ENCODE results near the gene CMTM6. TPM values are rescaled to one million over a fixed set of nuclear protein-coding genes. Genes with fewer than 3 reads are reported as not detected.

CMTM6 gene
- total RNA-seq, 1 donor from 2014 or later = 70.2 TPM

DNA sequence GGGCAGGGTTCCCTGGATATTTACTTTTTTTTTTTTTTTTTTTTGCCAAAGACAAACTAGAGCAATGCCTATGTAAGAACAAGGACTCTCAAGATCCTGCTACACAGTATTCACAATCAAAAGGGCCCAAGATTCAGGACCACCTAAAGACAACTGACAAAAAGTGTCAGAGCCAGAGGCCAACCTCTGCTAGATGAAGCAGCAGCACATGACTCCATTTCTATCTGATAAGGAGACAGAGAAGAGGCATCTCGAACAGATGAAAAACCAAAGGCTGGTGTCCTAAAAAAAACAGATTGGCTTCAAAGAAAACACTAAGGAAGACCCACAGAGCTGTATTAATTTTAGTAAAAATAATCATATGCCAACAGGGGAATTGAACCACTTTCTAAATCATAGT, 20.0 kb downstream of the CMTM6 start:
- Histone ChIP-seq H3K9ac (no peak overlapping the region), H3K4me3 (no peak overlapping the region), H3K4me1 (no peaks in the 10 kb centered on the region), H3K79me2 (ENCODE audit: low read depth) (no peaks in the 10 kb centered on the region), H2AFZ (replicated peaks) (no peak overlapping the region), H4K20me1 (ENCODE audit: low read depth) (no peaks in the 10 kb centered on the region), H3K27me3 (no peaks in the 10 kb centered on the region), H3K27ac (no peak overlapping the region), H3K36me3 (no peaks in the 10 kb centered on the region), H3F3A (ENCODE audit: low read depth) (no peaks in the 10 kb centered on the region), H3K4me2 (no peak overlapping the region), H3K9me3 (ENCODE audit: low read depth) (no peaks in the 10 kb centered on the region)
- no peak overlapping the region for H3K27ac Mint-ChIP-seq
- TF ChIP-seq EZH2 (IDR thresholded peaks at IDR 0.05) (no peak), CTCF (IDR thresholded peaks at IDR 0.05) (no peak), EZH2phosphoT487 (IDR thresholded peaks at IDR 0.05) (no peak)
- no peak overlapping the region for H3K4me3 Mint-ChIP-seq
- H3K9me3 Mint-ChIP-seq = no peaks in the 10 kb centered on the region
- peaks cover 27% of the 10 kb centered on the region for H3K36me3 Mint-ChIP-seq
- H3K4me1 Mint-ChIP-seq = no peaks in the 10 kb centered on the region
- DNase-seq (ENCODE audit: low spot score) = no peak
- no peaks in the 10 kb centered on the region for H3K27me3 Mint-ChIP-seq (ENCODE audit: insufficient read depth, low read depth)

GRCh38 chr3:32481791-32482631, 20.6 kb downstream of the CMTM6 start:
- H3K27me3 ChIP-seq = no peaks in the 10 kb centered on the region
- H3K4me2 ChIP-seq = no peak overlapping the region
- H3K27ac ChIP-seq = no peak overlapping the region
- Mint-ChIP-seq H3K4me1 (no peaks in the 10 kb centered on the region), H3K4me3 (no peak overlapping the region), H3K27ac (no peak overlapping the region), H3K9me3 (no peaks in the 10 kb centered on the region), H3K36me3 (peaks cover 29% of the 10 kb centered on the region), H3K27me3 (ENCODE audit: insufficient read depth, low read depth) (no peaks in the 10 kb centered on the region)
- no peak overlapping the region for H2AFZ ChIP-seq (replicated peaks)
- no peaks in the 10 kb centered on the region for H3K4me1 ChIP-seq
- H3K9ac ChIP-seq = no peak overlapping the region
- no peaks in the 10 kb centered on the region for H3K36me3 ChIP-seq
- H3K9me3 ChIP-seq (ENCODE audit: low read depth) = no peaks in the 10 kb centered on the region
- no peaks in the 10 kb centered on the region for H3F3A ChIP-seq (ENCODE audit: low read depth)
- no peak for DNase-seq (ENCODE audit: low spot score)
- no peaks in the 10 kb centered on the region for H4K20me1 ChIP-seq (ENCODE audit: low read depth)
- TF ChIP-seq EZH2phosphoT487 (IDR thresholded peaks at IDR 0.05) (no peak), EZH2 (IDR thresholded peaks at IDR 0.05) (no peak), CTCF (IDR thresholded peaks at IDR 0.05) (no peak)
- no peaks in the 10 kb centered on the region for H3K79me2 ChIP-seq (ENCODE audit: low read depth)
- no peak overlapping the region for H3K4me3 ChIP-seq

GRCh38 chr3:32480604-32481003, 22.0 kb downstream of the CMTM6 start:
- Histone ChIP-seq H4K20me1 (ENCODE audit: low read depth) (no peaks in the 10 kb centered on the region), H3K36me3 (no peaks in the 10 kb centered on the region), H3K4me2 (no peak overlapping the region), H3K4me3 (no peak overlapping the region), H3K27me3 (no peaks in the 10 kb centered on the region), H3K27ac (no peak overlapping the region), H2AFZ (replicated peaks) (no peak overlapping the region), H3K9me3 (ENCODE audit: low read depth) (no peaks in the 10 kb centered on the region), H3K79me2 (ENCODE audit: low read depth) (no peaks in the 10 kb centered on the region), H3K4me1 (no peaks in the 10 kb centered on the region), H3F3A (ENCODE audit: low read depth) (no peaks in the 10 kb centered on the region), H3K9ac (no peak overlapping the region)
- Mint-ChIP-seq H3K27me3 (ENCODE audit: insufficient read depth, low read depth) (no peaks in the 10 kb centered on the region), H3K4me1 (no peaks in the 10 kb centered on the region), H3K36me3 (peaks cover 32% of the 10 kb centered on the region), H3K4me3 (no peak overlapping the region), H3K27ac (no peak overlapping the region), H3K9me3 (no peaks in the 10 kb centered on the region)
- no peak for TF ChIP-seq CTCF (IDR thresholded peaks at IDR 0.05)
- no peak for TF ChIP-seq EZH2 (IDR thresholded peaks at IDR 0.05)
- no peak for TF ChIP-seq EZH2phosphoT487 (IDR thresholded peaks at IDR 0.05)
- DNase-seq (ENCODE audit: low spot score) = no peak
